HTR-8/SVneo (cell line): Measurements from ENCODE around the gene PYGB.
"Not testable (repeated sequence)": the region's sequence is repeated elsewhere in the genome, so short reads cannot be mapped to it uniquely, and the experiment has no call there.

ENCODE experiments used
- DNase-seq: peaks from one replicate; pipeline ENCODE4 v3.0.0; 2011; ENCODE audit warnings: low spot score, mixed read lengths; ENCODE audit not compliant: insufficient read length
- FAIRE-seq: peaks from 2 replicates; lab custom pipeline; 2011; peaks lifted over from hg19 to GRCh38; lab: Jason Lieb, UNC

Gene PYGB

GRCh38 chr20:25320035-25320800 is 72.3 kb downstream of the PYGB start:
- DNase-seq = no peak
- no peak for FAIRE-seq

DNA sequence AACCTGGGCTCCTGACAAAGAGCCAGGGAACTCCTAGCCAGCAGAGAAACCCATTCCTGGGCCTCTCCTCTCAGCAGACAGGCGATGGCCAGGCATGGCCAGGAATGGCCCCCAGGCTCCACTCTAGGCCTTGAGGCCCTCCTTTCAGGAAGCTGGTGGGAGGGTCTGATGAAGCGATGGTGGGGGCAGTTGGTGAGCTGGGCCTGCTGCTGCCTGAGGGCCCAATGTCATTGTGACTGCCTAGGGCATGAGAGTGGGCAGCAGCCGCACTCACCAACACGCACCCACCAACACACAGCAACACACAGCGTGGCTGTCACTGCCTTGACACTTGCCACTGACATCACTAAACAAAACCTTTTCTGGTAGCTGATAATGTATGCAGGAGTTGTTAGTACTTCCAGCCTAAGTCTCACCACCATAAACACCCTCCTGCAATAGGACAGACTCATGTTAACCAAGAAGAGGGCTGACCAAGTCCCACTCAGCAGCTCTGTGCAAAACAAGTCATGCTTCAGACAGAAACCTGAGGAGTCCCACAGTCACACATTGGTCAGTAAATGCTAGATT is 73.5 kb downstream of the PYGB start:
- FAIRE-seq (peak; percentile 52), DNase-seq (no peak)

GRCh38 chr20:25321991-25322390 is 74.1 kb downstream of the PYGB start:
- DNase-seq = no peak
- FAIRE-seq = no peak

GRCh38 chr20:25323496-25324246 is 75.8 kb downstream of the PYGB start:
- DNase-seq = no peak
- no peak for FAIRE-seq

DNA sequence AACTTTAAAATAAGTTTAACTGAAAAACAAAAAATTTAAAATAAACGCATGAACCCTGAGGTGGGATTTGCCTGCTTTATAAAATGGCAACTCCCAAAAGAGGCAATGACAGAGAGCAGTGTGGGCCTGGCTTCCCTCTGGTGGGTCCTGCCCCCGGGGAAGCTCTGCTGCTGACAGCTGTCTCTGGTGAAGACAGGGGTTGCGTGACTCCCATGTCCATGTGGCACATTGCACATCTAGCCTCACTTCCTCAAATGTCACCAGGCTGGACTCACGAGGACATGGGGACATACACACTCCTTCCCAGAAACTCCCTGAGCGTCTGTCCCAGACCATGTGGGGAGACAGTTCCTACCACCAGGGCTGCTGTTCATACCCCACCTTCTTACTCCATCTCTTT is 76.5 kb downstream of the PYGB start:
- DNase-seq (no peak), FAIRE-seq (no peak)

GRCh38 chr20:25325073-25325472 is 77.2 kb downstream of the PYGB start:
- DNase-seq = no peak
- no peak for FAIRE-seq

DNA sequence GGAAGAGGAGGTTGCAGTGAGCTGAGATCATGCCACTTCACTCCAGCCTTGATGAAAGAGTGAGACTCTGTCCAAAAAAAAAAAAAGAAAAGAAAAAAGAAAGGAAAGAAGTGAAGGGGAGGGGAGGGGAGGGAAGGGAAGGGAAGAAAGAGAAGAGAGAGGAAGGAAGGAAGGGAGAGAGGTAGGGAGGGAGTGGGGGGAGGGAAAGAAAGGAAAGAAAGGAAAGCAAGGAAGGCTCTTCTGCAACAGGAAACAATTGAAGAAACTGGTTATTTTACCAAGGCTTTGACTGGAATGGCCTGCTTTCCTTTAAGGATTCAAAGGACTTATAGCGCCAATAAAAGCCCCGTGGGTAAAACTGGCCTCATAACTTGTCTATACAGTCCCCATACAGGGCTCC is 78.1 kb downstream of the PYGB start:
- FAIRE-seq (no peak), DNase-seq (no peak)

DNA sequence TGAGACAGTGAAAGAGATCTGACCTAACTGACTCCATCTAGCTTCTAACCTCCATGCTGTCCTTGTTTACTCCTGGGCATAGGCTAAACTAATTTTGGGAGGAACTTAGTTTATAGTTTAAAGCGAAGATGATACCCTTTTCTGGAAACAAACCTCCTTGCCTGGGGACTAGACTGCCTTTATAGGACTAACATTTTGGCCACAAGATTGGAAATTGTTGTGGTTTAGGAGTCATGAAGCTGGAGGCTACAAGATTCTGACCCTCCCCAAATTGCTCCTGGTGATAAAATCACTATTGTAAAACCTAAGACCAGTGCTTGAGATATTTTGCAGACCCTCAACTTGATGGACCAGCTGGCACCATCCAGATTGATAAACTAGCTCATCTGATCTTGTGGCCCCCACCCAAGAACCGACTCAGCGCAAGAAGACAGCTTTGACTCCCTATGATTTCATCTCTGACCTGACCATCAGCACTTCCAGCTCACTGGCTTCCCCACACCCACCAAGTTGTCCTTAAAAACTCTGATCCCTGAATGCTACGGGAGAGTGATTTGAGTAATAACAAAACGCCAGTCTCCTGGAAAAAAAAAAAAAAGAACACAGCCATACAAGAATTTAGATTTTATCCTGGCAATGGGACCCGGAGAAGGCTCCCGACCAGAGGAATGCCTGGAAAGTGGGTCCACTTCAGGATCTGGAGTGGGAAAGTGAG is 79.8 kb downstream of the PYGB start:
- FAIRE-seq = no peak

DNA sequence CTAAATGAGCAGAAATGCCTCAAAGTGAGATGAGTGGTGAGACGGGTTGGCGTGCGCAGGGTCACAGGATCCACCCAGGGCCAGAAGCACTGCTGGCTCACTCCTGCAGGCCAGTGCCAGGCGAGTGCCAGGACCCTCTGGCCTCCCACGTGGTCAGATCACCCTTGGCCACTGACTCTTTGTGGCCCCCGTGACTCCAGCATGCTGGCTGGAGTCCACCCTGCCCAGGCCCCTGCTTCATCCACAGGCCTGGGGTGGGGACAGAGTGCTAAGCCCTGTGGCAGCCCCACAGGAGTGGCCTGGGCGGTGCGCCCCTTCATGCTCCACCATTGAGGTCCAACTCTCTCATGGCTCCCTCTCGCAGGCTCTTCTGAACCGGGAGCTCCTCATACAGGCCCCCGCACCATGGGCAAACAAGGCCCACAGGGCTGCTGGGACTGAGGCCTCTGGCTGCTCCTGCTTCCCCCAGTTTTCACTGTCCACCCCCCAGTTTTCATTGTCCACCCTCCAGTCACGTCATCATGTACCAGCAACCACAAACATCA is 81.1 kb downstream of the PYGB start:
- DNase-seq = no peak

More for the DNA sequence above, 79.8 kb downstream of the PYGB start:
- no peak for DNase-seq

DNA sequence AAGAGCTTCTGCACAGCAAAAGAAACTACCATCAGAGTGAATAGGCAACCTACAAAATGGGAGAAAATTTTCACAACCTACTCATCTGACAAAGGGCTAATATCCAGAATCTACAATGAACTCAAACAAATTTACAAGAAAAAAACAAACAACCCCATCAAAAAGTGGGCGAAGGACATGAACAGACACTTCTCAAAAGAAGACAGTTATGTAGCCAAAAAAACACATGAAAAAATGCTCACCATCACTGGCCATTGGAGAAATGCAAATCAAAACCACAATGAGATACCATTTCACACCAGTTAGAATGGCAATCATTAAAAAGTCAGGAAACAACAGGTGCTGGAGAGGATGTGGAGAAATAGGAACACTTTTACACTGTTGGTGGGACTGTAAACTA is 87.1 kb downstream of the PYGB start:
- DNase-seq, FAIRE-seq: not testable (repeated sequence)

More for the DNA sequence above, 81.1 kb downstream of the PYGB start:
- no peak for FAIRE-seq

DNA sequence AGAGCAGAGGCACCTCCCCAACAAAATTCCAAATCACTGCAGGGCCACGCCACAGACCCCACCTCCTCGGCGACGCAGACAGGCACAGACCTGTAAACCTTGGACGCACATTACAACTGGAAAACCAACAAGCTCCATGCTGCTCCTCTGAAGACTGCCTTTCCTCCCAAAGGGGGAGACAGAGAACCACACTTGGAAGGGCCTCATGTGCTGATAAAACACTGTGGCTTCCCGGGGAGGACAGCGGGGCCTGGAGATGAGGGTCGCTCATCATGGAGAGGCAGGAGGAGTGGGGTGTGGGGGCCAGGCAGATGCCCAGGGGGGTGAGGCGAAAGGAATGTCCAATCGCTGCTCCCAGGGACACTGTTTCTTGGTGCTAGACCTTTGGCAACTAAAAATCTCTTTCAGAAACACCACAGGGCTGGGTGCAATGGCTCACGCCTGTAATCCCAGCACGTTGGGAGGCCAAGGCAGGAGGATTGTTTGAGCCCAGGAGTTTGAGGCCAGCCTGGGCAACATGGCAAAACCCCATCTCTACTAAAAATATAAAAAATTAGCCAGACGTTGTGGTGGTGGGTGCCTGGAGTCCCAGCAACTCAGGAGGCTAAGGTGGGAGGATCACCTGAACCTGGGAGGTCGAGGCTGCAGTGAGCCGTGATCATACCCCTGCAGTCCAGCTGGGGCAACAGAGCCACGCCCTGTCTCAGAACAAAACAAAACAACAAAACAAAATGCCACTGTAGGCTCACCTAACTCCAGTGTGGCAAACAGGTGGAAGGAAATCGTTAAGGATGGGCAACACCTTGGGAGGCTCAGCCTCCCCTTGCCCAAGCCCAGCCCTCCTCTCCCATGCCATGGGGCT is 88.9 kb downstream of the PYGB start:
- no peak for DNase-seq
- no peak for FAIRE-seq

GRCh38 chr20:25338112-25339023 is 90.5 kb downstream of the PYGB start:
- FAIRE-seq (no peak), DNase-seq (no peak)

DNA sequence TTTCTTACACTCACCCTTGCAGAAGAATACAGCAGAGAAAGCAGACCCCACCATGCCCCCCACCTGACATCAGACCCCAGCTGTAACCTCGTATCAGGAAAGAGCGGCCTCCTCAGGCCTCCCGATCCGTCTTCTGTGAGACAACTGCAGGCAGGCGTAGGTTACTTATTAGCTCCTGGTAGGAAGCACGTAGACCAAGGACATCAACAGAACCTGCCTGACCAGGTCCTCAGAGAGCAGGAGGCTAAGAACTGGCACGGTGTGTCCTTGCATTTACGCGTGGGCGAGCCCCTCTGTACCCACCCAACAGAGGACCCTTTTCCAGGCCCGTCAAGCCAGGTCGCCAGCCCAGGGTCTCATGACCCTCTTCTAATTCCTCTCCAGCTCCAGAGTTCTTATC is 91.7 kb downstream of the PYGB start:
- DNase-seq (no peak), FAIRE-seq (no peak)

DNA sequence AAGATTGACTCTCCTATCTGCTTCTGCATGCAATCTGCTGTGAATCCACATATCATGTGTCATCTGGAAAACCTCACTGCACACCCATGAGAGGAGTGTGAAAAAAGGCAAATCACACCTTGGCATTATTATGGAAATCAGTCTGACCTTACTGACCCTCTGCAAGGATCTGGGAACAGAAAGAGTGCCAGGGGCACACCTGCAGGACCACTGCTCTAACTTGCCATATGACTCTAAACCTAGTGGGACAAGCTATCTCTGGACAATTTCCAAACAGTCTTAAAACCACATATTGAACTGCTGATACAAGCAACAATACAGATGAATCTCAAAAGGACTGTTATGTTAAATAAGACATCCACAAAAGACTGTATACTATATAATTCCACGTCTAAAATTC is 92.5 kb downstream of the PYGB start:
- FAIRE-seq (no peak), DNase-seq (no peak)

- FAIRE-seq (no peak), DNase-seq (no peak)
Measured at GRCh38 chr20:25341716-25342680, 94.1 kb downstream of the PYGB start.

DNA sequence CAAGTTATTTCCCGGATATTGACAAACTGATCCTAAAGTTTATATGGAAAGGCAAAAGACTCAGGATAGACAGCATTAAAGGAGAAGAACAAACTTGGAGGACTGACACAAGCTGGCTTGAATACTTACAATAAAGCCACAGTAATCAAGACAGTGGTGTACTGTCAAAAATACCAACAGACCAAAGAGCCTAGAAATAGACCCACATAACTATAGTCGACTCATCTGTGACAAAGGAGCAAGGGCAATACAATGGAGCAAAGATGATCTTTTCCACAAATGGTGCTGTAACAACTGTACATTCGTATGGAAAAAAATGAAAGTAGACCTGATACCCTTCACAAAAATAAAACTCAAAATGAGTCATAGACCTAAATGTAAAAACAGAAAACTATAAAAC is 96.7 kb downstream of the PYGB start:
- FAIRE-seq (no peak), DNase-seq (no peak)

- FAIRE-seq = no peak
- DNase-seq = no peak
Measured at GRCh38 chr20:25345721-25346120, 97.8 kb downstream of the PYGB start.
